Lower leg skin (tissue), 4 donors: ENCODE data around the gene IRF6. TPM values are rescaled to one million over a fixed set of nuclear protein-coding genes. Genes with fewer than 3 reads are reported as not detected.

Source experiments
- DNase-seq, 2 donors: peaks; one replicate each; pipeline ENCODE4 v3.0.0-alpha.2; 2019; ENCODE audit warnings: low spot score in 2 of 2
- H3K4me3 ChIP-seq: fragments of 200-600 bp; sonication (generic); 2 replicates; pipeline ENCODE4 v1.5.1; 2017; ENCODE audit warnings: mild to moderate bottlenecking, low read depth; ENCODE audit not compliant: poor library complexity, severe bottlenecking
- CTCF ChIP-seq, 3 donors: fragments of 450-650 bp; IDR thresholded peaks; one replicate each; pipeline ENCODE4 v1.5.1; 2016; ENCODE audit warnings: antibody characterized with exemption in 3 of 3, mild to moderate bottlenecking in 3 of 3, moderate library complexity in 2 of 3
- POLR2A ChIP-seq, 2 donors: fragments of 450-650 bp; IDR thresholded peaks; one replicate each; pipeline ENCODE4 v1.6.1; 2016 to 2017; ENCODE audit warnings: antibody characterized with exemption in 2 of 2, mild to moderate bottlenecking in 1 of 2, moderate library complexity in 1 of 2
- WGBS, 2 donors: methylation state at CpG; one replicate each; pipeline ENCODE4 v1.1.5; 2018; 5-methylcytosine and 5-hydroxymethylcytosine counted together
- intact Hi-C: fragments of 100-400 bp; cut with DNase I; formaldehyde crosslinking; loops from one replicate; pipeline ENCODE4 v1.15.0; 2023; ENCODE audit warnings: low total_unique reads
- total RNA-seq, 4 donors: library from RNA; depleted of rRNA; stranded (reverse); fragments of >200 nt; gene quantifications; one replicate each; pipeline ENCODE4 v1.1.0, GENCODE V29; 2016

Gene IRF6
- total RNA-seq, 4 donors from 2014 or later = 166 to 198 (median 176) TPM

- H3K4me3 ChIP-seq = no peak overlapping the region
- no peak for DNase-seq
- TF ChIP-seq POLR2A (IDR thresholded peaks at IDR 0.05) (no peak), CTCF (IDR thresholded peaks at IDR 0.05) (no peak)
- intact Hi-C loops = no loop called here
- WGBS, 2 donors = 84 to 91% methylated on average over 5 of the region's 5 CpGs
Measured at GRCh38 chr1:209737118-209737505, 68.8 kb downstream of the IRF6 start.

GRCh38 chr1:209736490-209737117 is 69.3 kb downstream of the IRF6 start:
- 64 to 65% methylated on average over 3 of the region's 3 CpGs for WGBS, 2 donors
- H3K4me3 ChIP-seq = no peak overlapping the region
- TF ChIP-seq POLR2A (IDR thresholded peaks at IDR 0.05) (no peak), CTCF (IDR thresholded peaks at IDR 0.05) (no peak)
- DNase-seq = no peak
- intact Hi-C loops = no loop called here

Other genes with a start within 250 kb of the IRF6 start
- gene CAMK1G, start 222.4 kb downstream of the IRF6 start, total RNA-seq = 1 to 10 TPM in 1 of 4 donors, not detected in 3; 1.8 TPM
- gene LAMB3, start 153.7 kb downstream of the IRF6 start, total RNA-seq = 100 to 1,000 TPM in 3 of 4 donors, 10 to 100 TPM in 1; 70.0 to 181 (median 123) TPM
- gene G0S2, start 130.7 kb downstream of the IRF6 start, total RNA-seq = 10 to 100 TPM in 3 of 4 donors, 1 to 10 TPM in 1; 4.9 to 68.7 (median 30.5) TPM
- 100 to 1,000 TPM in 1 of 4 donors, 10 to 100 TPM in 3; 37.1 to 166 (median 55.9) TPM for gene HSD11B1, start 101.3 kb downstream of the IRF6 start, total RNA-seq
- gene TRAF3IP3, start 50.1 kb downstream of the IRF6 start, total RNA-seq = 1 to 10 TPM in 2 of 4 donors, under 1 TPM in 1, not detected in 1; 0.61 to 2.1 (median 1.1) TPM
- 1 to 10 TPM; 2.3 to 3.7 (median 2.8) TPM for gene C1orf74, start 21.6 kb downstream of the IRF6 start, total RNA-seq
- gene UTP25, start 21.8 kb upstream of the IRF6 start, total RNA-seq = 10 to 100 TPM in 3 of 4 donors, 1 to 10 TPM in 1; 9.9 to 12.9 (median 11.1) TPM
- gene SYT14, start 132.1 kb upstream of the IRF6 start, total RNA-seq = 1 to 10 TPM in 1 of 4 donors, under 1 TPM in 2, not detected in 1; 0.04 to 2.8 (median 0.12) TPM